Omental fat pad (tissue), 4 donors: Measurements from ENCODE around the gene ZNRF2. TPM values are rescaled to one million over a fixed set of nuclear protein-coding genes. Genes with fewer than 3 reads are reported as not detected.

ENCODE experiments used
- ATAC-seq: fragments of 150-250 bp; one replicate; pipeline ENCODE4 v1.9.1; 2016; ENCODE audit warnings: mild to moderate bottlenecking, moderate library complexity; ENCODE audit not compliant: low FRiP score
- DNase-seq: peaks from one replicate; pipeline ENCODE4 v3.0.0-alpha.2; 2019; ENCODE audit warnings: low spot score
- total RNA-seq, 4 donors: library from RNA; depleted of rRNA; stranded (reverse); fragments of >200 nt; gene quantifications; one replicate each; pipeline ENCODE4 v1.1.0, GENCODE V29; 2016
- TF ChIP-seq, protein P1 (sequence below), 3 donors: fragments of 450-650 bp; IDR thresholded peaks; one replicate each; pipeline ENCODE4 v1.5.1; 2016 to 2017; ENCODE audit warnings: antibody characterized with exemption in 3 of 3, mild to moderate bottlenecking in 3 of 3, moderate library complexity in 2 of 3

Gene ZNRF2
- total RNA-seq, 4 donors from 2014 or later: 14.9 to 23.3 (median 18.6) TPM

DNA sequence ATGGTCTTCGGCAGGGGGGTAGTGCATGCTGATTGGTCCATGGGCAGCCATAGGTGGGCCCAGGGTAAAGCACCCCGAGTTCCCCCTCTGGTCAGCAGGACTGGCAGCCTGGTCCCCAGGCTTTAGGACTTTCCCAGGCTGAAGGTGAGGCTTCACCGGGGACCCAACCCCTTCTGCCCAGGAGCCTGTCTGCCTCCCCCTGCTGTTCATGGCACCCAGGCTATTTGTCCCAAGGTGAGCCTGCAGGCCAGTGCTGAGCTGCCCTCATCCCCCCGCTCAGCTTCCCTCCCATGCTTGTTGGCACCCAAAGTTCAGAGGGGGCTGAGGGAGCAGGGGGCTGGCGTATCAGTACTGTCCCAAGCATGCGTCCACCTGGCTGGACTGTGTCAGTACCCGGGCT lies 38.5 kb upstream of the ZNRF2 start:
- DNase-seq (no peak), ATAC-seq (no peak)
- TF ChIP-seq, protein P1, sequence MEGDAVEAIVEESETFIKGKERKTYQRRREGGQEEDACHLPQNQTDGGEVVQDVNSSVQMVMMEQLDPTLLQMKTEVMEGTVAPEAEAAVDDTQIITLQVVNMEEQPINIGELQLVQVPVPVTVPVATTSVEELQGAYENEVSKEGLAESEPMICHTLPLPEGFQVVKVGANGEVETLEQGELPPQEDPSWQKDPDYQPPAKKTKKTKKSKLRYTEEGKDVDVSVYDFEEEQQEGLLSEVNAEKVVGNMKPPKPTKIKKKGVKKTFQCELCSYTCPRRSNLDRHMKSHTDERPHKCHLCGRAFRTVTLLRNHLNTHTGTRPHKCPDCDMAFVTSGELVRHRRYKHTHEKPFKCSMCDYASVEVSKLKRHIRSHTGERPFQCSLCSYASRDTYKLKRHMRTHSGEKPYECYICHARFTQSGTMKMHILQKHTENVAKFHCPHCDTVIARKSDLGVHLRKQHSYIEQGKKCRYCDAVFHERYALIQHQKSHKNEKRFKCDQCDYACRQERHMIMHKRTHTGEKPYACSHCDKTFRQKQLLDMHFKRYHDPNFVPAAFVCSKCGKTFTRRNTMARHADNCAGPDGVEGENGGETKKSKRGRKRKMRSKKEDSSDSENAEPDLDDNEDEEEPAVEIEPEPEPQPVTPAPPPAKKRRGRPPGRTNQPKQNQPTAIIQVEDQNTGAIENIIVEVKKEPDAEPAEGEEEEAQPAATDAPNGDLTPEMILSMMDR (IDR thresholded peaks at IDR 0.05): no peak

DNA sequence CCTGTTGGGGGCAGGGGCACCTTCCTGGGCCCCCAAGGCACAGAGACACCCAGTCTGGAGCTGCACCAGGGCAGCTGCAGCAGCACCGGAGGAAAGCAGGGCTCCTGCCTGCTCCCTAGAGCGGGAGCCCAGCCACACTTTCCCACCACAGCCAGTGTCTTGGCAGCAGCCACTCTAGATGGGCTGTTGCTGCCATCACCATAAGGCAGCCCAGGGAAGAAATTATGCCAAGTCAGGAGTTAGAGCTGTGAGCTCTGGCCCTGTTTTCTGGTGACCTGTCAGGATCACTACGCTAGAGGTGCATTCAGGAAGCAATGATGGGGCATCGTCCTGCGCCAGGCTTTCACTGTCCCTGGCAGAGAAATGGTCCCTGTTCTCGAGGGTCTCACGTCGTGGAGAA lies 38.0 kb upstream of the ZNRF2 start:
- no peak for ATAC-seq
- TF ChIP-seq, protein P1 (IDR thresholded peaks at IDR 0.05): no peak

DNA sequence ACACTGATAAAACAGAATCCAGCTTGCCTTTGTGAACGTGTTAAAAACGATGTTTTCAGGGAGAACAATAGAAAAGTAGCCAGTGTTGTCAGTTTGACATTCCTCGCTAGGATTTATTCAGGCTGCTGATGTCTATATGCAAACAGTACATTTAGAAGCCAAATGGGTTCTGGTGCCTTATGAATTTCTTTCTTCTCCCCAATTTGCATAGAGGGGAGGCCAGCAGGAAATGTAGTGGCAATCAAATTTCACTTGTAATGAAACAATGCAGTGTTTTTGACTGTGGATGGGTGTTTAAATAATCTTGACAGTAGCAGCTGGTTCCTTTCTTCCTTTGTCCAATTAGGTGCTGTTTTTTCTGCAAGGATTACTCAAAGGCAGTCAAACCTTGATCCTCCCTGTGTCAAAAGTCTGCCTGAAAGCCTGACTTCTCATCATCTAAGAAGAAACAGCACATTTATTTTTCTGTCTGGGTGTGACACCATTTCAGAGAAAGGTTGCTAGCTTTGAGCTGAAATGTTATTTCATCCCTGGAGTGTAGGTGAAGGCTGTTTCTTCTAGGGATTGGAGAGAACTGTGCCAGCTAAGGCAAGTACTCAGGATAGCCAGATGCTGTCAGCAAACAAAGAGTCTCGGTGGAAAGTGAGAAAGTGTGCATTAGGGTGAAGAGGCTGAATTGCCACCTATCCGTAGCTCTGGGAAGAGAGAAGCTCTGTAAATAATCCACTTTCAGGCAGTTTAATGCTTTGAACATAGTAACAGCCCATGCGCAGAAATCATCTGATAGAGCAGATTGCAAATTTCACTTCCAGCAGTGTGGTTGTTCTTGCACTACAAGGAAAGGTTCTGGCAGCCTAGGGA lies 36.6 kb upstream of the ZNRF2 start:
- no peak for ATAC-seq
- DNase-seq: no peak
- TF ChIP-seq, protein P1 (IDR thresholded peaks at IDR 0.05): no peak

More for the DNA sequence above, 38.0 kb upstream of the ZNRF2 start:
- no peak for DNase-seq

DNA sequence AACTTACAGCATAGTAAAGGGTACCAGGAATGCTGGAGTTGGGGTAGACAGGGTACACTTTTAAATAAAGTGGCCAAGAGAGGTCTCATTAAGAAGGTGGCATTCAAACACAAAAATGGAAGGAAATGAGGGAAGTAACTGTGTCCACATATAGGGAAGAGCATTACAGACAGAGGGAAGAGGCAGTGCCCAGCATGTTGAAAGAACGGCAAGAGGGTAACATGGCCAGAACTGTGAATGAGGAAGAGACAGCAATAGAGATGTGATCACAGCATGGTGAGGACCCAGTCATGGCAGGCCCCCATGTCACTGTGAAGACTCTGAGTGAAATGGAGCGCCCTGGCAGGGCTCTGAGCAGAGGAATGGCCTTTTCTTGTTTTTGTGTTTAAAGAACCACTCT lies 35.1 kb upstream of the ZNRF2 start:
- ATAC-seq (no peak), DNase-seq (no peak)
- TF ChIP-seq, protein P1 (IDR thresholded peaks at IDR 0.05): no peak

DNA sequence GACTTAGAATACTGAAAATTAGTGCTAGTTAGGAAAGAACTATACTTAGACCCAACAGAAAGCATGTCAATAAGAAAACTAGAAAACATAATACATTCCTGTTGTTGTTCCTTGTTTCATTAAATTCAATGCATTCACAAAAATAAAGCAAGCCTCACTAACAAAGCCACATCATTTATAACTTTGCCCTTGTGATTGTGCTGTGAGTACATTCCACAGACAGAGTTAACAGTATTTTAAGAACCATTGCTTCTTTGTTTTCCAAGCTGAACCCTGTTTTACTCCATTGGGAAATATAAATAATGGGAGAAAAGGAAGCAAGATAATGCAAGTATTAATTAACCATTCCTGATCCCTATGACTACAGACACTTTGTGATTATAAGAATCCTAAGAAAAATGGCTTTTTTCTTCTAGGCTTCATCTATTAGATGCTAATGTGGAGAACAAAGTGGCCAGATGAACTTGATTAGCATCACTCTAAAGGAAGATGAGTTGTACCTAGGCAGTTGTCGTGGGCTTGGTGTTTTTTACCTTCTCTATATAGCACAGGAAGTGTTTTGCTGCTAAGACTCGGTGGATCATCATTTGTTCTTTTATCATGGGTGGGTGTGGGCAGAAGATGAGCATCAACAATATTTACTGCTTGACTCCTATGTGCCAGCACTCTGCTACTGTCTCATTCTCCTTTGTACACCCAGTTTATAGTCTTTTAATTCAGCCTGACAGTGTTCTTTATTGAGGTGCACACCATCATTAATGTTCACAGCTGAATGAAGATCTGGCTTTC lies 34.2 kb upstream of the ZNRF2 start:
- DNase-seq (no peak), ATAC-seq (no peak)
- TF ChIP-seq, protein P1 (IDR thresholded peaks at IDR 0.05): no peak

DNA sequence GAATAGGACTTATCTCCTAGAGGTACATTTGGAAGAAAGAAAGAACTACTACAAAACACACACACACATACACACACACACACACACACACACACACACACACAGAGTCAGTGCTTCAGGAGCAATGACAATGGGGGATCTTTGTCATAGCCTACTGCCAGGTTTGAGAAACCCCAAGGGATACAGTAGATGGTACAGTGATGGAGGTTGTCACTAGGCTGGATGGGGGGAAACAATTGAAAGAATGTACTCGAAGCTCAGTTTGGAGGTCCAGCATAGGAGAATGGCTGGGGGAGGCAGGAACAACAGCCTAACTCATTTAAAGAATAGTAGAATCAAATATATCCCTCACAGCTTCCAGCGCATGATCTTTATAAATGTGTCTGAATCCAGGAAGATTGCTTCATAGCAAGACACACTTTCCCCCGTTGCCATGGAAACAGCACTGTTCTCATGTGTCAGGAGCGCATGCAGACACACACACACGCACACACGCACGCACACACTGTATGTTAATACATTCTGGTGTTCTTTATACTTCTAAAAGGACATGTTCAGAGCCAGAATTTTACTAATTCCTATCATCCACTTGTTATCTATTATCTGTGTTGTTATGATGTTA lies 32.6 kb upstream of the ZNRF2 start:
- TF ChIP-seq, protein P1 (IDR thresholded peaks at IDR 0.05): no peak
- no peak for DNase-seq
- ATAC-seq: no peak
